AG04450 (cell line): ENCODE results near the gene CDK13. TPM values are rescaled to one million over a fixed set of nuclear protein-coding genes. Genes with fewer than 3 reads are reported as not detected.

Source experiments
- CTCF ChIA-PET: fragments of 300-600, 350-600 bp; formaldehyde crosslinking; extraction: SDS; loops from one replicate; lab custom pipeline; 2022; ENCODE audit warnings: antibody characterized with exemption, inconsistent platforms; lab: Charles Lee
- POLR2A ChIA-PET: fragments of 350-600 bp; formaldehyde crosslinking; extraction: SDS; loops from one replicate; lab custom pipeline; 2021; ENCODE audit warnings: antibody characterized with exemption, inconsistent platforms; lab: Yijun Ruan, JAX
- DNase-seq: peaks from one replicate; pipeline ENCODE4 v3.0.0-alpha.2; 2011; ENCODE audit warnings: low read depth, low spot score
- H3K27ac ChIP-seq: one replicate; pipeline ENCODE4 v1.5.1; 2012; ENCODE audit warnings: low read depth, low read length, control low read depth
- H3K27me3 ChIP-seq: one replicate; pipeline ENCODE4 v1.6.0; 2012; ENCODE audit warnings: low read length; ENCODE audit not compliant: control insufficient read depth, insufficient read depth
- H3K4me3 ChIP-seq: 2 replicates; pipeline ENCODE4 v1.5.1; 2011; ENCODE audit warnings: mild to moderate bottlenecking, low read depth, low read length, control low read depth
- H3K9me3 ChIP-seq: 2 replicates; pipeline ENCODE4 v1.5.1; 2012; ENCODE audit warnings: low read length; ENCODE audit not compliant: control insufficient read depth, insufficient read depth
- CTCF ChIP-seq: IDR thresholded peaks from 2 replicates; pipeline ENCODE4 v1.5.1; 2011; ENCODE audit warnings: low read depth, low read length, control low read depth, inconsistent platforms
- polyA plus RNA-seq: library from polyadenylated mRNA; depleted of rRNA; stranded (reverse); fragments of >200 nt; gene quantifications from 2 replicates; pipeline ENCODE4 v1.2.3, GENCODE V29; 2011

CDK13 gene
- polyA plus RNA-seq, 1 experiment, result 44.2 TPM

- no peak for DNase-seq
- no peak for TF ChIP-seq CTCF
- Histone ChIP-seq H3K9me3 (no peaks in the 10 kb centered on the region), H3K4me3 (no peak overlapping the region), H3K27me3 (peaks cover 13% of the 10 kb centered on the region), H3K27ac (no peak overlapping the region)
- CTCF ChIA-PET, result no interaction called here
- POLR2A ChIA-PET, result no interaction called here
Observed at GRCh38 chr7:39922580-39922979, 27.5 kb upstream of the CDK13 start.

DNA sequence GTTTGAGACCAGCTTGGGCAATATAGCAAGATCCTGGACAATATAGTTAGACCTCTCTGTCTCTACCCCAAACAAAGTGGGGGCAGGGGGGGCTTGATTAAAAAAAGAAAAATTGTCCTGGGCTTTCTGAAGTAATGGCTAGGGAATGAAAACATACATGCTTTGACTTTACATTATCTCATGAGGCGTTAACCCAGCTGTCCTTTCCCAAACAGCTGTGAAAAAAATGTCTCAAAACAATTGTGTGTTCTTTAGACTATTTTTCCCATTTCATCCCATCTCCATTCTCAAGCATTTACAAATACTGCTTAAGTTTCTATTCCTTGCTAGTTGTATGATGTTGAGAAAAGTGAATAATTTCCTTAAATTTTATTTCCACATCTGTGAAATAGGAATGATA is 27.0 kb upstream of the CDK13 start:
- CTCF ChIA-PET, result no interaction called here
- no peak overlapping the region for H3K4me3 ChIP-seq
- no peak for TF ChIP-seq CTCF
- H3K27ac ChIP-seq, result no peak overlapping the region
- POLR2A ChIA-PET, result no interaction called here
- no peaks in the 10 kb centered on the region for H3K9me3 ChIP-seq
- peaks cover 10% of the 10 kb centered on the region for H3K27me3 ChIP-seq
- no peak for DNase-seq

DNA sequence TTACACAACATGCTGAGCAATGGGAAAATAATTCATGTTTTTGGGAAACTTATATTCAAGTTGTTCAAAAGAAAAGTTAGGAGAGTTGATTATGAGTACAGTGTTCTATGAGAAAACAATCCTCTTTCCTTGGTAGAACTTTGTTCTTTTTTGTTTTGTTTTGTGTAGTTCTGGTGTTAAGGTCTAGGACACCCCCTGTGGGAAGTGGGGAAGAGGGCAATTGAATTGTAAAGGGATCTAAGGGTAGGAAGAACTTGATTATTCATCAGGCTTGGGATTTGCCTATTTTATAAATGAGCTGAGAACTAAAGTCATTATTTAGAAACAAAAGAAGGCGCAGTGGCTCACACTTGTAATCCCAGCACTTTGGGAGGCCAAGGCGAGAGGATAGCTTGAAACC is 25.9 kb upstream of the CDK13 start:
- H3K27me3 ChIP-seq, result peaks cover 7% of the 10 kb centered on the region
- no peak for DNase-seq
- TF ChIP-seq CTCF, result no peak
- no peaks in the 10 kb centered on the region for H3K9me3 ChIP-seq
- H3K4me3 ChIP-seq, result no peak overlapping the region
- H3K27ac ChIP-seq, result no peak overlapping the region
- POLR2A ChIA-PET, result no interaction called here
- CTCF ChIA-PET, result interaction anchor here (0.6 to 1.0 kb wide), 3 partner anchors 27 to 80 kb away, joined by 3 to 4 read pairs (median 3); no protein-coding TSS in a partner anchor

DNA sequence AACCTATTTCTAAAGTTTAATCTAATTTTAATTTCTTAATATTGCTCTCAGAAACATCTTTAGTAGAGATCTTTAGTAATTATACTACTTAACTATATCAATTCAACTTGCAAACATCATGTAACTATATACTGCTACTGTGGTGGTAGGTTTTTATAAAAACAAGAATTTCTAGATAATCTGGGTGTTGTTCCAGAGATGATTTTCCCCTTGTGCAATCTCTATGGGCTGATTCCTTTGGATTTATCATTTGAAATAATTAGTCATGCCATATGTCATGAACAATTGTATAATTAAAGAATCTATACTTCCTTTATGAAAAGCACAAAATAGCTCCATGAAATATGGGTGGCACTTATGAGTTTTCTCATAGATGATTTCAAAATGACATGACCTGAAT is 23.9 kb upstream of the CDK13 start:
- CTCF ChIA-PET, result interaction anchor here (2.8 kb wide), 1 partner anchor 29 kb away, joined by 8 read pairs; no protein-coding TSS in a partner anchor
- Histone ChIP-seq H3K27me3 (peaks cover 7% of the 10 kb centered on the region), H3K9me3 (no peaks in the 10 kb centered on the region), H3K27ac (no peak overlapping the region), H3K4me3 (no peak overlapping the region)
- no peak for DNase-seq
- POLR2A ChIA-PET, result no interaction called here
- no peak for TF ChIP-seq CTCF

DNA sequence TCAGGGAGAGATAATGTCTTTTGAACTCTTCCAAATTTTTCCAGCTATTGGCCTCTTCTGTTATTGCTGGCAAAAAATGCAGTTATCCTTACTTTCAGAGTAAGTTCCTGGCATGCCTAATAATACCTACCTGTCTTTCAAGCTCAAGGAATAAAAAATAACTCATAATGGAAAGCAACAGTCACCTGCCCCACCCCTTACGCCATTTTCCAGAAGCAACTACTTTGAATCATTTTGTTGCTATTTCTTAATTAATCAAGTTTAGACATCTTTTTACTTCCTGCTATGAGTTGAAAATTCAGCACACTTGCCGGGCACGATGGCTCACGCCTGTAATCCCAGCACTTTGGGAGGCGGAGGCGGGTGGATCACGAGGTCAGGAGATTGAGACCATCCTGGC is 23.0 kb upstream of the CDK13 start:
- ChIA-PET POLR2A (no interaction called here), CTCF (interaction anchor here (2.8 kb wide), 1 partner anchor 30 kb away, joined by 8 read pairs; no protein-coding TSS in a partner anchor)
- Histone ChIP-seq H3K9me3 (no peaks in the 10 kb centered on the region), H3K27ac (no peak overlapping the region), H3K4me3 (no peak overlapping the region), H3K27me3 (peaks cover 3% of the 10 kb centered on the region)
- DNase-seq, result no peak
- no peak for TF ChIP-seq CTCF
